Measurements from ENCODE around the gene SLC30A5.
A peak's percentile ranks its signal among the peaks of the same experiment; 100 is the strongest.
"Not testable (repeated sequence)": the region's sequence is repeated elsewhere in the genome, so short reads cannot be mapped to it uniquely, and the experiment has no call there.

Gene SLC30A5

DNA sequence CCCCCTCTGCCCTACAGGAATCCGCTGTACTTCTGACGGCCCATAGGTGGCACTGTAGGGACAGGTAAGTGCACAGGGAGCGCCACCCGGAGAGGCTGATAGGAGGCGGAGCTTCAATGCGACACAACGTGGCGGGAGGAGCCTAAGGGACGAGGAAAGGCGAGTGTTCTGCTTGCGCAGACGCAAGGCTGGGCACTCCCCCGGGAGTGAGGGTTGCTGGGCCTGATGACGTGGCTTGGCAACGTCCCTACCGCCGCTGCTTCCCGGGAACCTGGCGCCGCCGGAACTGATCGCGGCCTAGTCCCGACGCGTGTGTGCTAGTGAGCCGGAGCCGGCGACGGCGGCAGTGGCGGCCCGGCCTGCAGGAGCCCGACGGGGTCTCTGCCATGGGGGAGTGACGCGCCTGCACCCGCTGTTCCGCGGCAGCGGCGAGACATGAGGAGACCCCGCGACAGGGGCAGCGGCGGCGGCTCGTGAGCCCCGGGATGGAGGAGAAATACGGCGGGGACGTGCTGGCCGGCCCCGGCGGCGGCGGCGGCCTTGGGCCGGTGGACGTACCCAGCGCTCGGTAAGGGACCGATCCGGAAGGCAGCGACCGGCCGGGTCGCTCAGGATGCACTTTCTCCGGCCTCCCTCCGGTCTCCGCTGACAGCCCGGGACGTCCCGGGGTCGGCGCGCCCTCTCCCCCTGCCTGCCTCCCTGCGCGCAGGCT lies at the start of gene SLC30A5:
Gene SLC30A5 (plus strand): TSS at position 244 of the 712 bp plus-strand sequence. CDS start 242 bp downstream, at position 486.
- TF ChIP-seq, protein P1, sequence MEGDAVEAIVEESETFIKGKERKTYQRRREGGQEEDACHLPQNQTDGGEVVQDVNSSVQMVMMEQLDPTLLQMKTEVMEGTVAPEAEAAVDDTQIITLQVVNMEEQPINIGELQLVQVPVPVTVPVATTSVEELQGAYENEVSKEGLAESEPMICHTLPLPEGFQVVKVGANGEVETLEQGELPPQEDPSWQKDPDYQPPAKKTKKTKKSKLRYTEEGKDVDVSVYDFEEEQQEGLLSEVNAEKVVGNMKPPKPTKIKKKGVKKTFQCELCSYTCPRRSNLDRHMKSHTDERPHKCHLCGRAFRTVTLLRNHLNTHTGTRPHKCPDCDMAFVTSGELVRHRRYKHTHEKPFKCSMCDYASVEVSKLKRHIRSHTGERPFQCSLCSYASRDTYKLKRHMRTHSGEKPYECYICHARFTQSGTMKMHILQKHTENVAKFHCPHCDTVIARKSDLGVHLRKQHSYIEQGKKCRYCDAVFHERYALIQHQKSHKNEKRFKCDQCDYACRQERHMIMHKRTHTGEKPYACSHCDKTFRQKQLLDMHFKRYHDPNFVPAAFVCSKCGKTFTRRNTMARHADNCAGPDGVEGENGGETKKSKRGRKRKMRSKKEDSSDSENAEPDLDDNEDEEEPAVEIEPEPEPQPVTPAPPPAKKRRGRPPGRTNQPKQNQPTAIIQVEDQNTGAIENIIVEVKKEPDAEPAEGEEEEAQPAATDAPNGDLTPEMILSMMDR (IDR thresholded peaks at IDR 0.05; ENCODE audit: low read depth, low read length) = peak; percentile 71
- TF ChIP-seq EZH2phosphoT487 (IDR thresholded peaks at IDR 0.05; ENCODE audit: low read depth) = no peak
- Histone ChIP-seq H3K79me2 (ENCODE audit: low read length) (peaks cover 47% of the 10 kb centered on the region), H3K4me2 (ENCODE audit: low read length) (peak within 1 kb of the TSS; percentile 84), H3K4me3 (ENCODE audit: low read length) (peak within 1 kb of the TSS; percentile 90), H3K9me3 (ENCODE audit: insufficient read depth, low read length) (no peaks in the 10 kb centered on the region), H3K27ac (ENCODE audit: low read length) (peak within 1 kb of the TSS; percentile 56), H3K36me3 (replicated peaks; ENCODE audit: low read depth, low read length) (peaks cover 4% of the 10 kb centered on the region), H4K20me1 (ENCODE audit: insufficient read depth, low read length) (no peaks in the 10 kb centered on the region), H3K4me1 (ENCODE audit: low read length) (peaks cover 8% of the 10 kb centered on the region; the same call in 1 of the 2 replicates), H2AFZ (ENCODE audit: low read depth, low read length) (peak within 1 kb of the TSS; percentile 72), H3K27me3 (ENCODE audit: low read depth, low read length) (no peaks in the 10 kb centered on the region), H3K9ac (ENCODE audit: low read length) (peak within 1 kb of the TSS; percentile 87)

- H3K27ac ChIP-seq (ENCODE audit: low read length); H4K20me1 ChIP-seq (ENCODE audit: insufficient read depth, low read length); H3K9me3 ChIP-seq (ENCODE audit: insufficient read depth, low read length); H3K4me2 ChIP-seq (ENCODE audit: low read length); H3K27me3 ChIP-seq (ENCODE audit: low read depth, low read length); H3K79me2 ChIP-seq (ENCODE audit: low read length); H2AFZ ChIP-seq (ENCODE audit: low read depth, low read length); H3K4me1 ChIP-seq (ENCODE audit: low read length); H3K9ac ChIP-seq (ENCODE audit: low read length); H3K36me3 ChIP-seq (replicated peaks; ENCODE audit: low read depth, low read length); H3K4me3 ChIP-seq (ENCODE audit: low read length): not testable (repeated sequence)
These were observed 48.6 kb upstream of the SLC30A5 start for GRCh38 chr5:69045213-69045612.

DNA sequence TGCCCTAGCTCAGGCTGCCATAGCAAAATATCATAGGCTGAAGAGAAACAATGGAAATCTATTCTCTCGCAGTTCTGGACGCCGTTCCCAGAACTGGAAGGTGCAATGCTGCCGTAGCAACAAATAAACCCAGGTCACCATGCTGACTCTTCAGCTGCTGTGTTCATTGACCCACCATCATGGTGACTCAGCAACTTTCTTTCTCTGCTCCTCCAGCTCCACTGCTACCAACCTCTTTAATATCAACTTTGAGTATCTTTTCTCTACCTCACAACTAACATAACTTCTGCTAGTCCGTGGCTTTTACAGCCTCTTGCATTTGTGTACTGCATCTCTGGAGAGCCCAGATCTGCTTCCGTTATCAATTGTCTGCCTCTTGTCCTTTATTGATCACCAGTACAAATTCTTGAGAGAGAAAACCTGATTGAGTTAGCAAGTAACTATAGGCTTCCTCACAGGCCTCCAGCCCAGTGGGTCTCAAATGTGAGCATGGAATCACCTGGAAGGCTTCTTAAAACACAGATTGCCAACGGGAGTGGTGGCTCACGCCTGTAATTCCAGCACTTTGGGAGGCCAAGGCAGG lies 47.3 kb upstream of the SLC30A5 start:
- peaks cover 8% of the 10 kb centered on the region for H3K4me1 ChIP-seq (ENCODE audit: low read length)
- no peak overlapping the region for H3K4me2 ChIP-seq (ENCODE audit: low read length)
- no peak overlapping the region for H3K27ac ChIP-seq (ENCODE audit: low read length)
- no peak overlapping the region for H2AFZ ChIP-seq (ENCODE audit: low read depth, low read length)
- no peaks in the 10 kb centered on the region; the same call in 1 of the 2 replicates for H3K27me3 ChIP-seq (ENCODE audit: low read depth, low read length)
- no peaks in the 10 kb centered on the region for H3K9me3 ChIP-seq (ENCODE audit: insufficient read depth, low read length)
- H3K79me2 ChIP-seq (ENCODE audit: low read length) = no peaks in the 10 kb centered on the region
- H3K36me3 ChIP-seq (replicated peaks; ENCODE audit: low read depth, low read length) = no peaks in the 10 kb centered on the region
- no peak overlapping the region for H3K4me3 ChIP-seq (ENCODE audit: low read length)
- no peaks in the 10 kb centered on the region for H4K20me1 ChIP-seq (ENCODE audit: insufficient read depth, low read length)
- TF ChIP-seq EZH2phosphoT487 (IDR thresholded peaks at IDR 0.05; ENCODE audit: low read depth) = no peak
- TF ChIP-seq, protein P1 (IDR thresholded peaks at IDR 0.05; ENCODE audit: low read depth, low read length) = no peak
- H3K9ac ChIP-seq (ENCODE audit: low read length) = no peak overlapping the region

- TF ChIP-seq EZH2phosphoT487 (IDR thresholded peaks at IDR 0.05; ENCODE audit: low read depth) = no peak
- TF ChIP-seq, protein P1 (IDR thresholded peaks at IDR 0.05; ENCODE audit: low read depth, low read length) = peak; percentile 51
- H3K27me3 ChIP-seq (ENCODE audit: low read depth, low read length) = no peaks in the 10 kb centered on the region; the same call in 1 of the 2 replicates
- H3K9me3 ChIP-seq (ENCODE audit: insufficient read depth, low read length) = no peaks in the 10 kb centered on the region
- H4K20me1 ChIP-seq (ENCODE audit: insufficient read depth, low read length) = no peaks in the 10 kb centered on the region
- H3K4me2 ChIP-seq (ENCODE audit: low read length) = no peak overlapping the region
- peaks cover 4% of the 10 kb centered on the region; the same call in 1 of the 2 replicates for H3K4me1 ChIP-seq (ENCODE audit: low read length)
- no peaks in the 10 kb centered on the region for H3K79me2 ChIP-seq (ENCODE audit: low read length)
- H2AFZ ChIP-seq (ENCODE audit: low read depth, low read length) = no peak overlapping the region
- no peak overlapping the region for H3K4me3 ChIP-seq (ENCODE audit: low read length)
- H3K27ac ChIP-seq (ENCODE audit: low read length) = no peak overlapping the region
- no peaks in the 10 kb centered on the region for H3K36me3 ChIP-seq (replicated peaks; ENCODE audit: low read depth, low read length)
- no peak overlapping the region for H3K9ac ChIP-seq (ENCODE audit: low read length)
These were observed 45.6 kb upstream of the SLC30A5 start for GRCh38 chr5:69048230-69048629.

Data from OCI-LY3 (cell line).